ENCODE data around the gene FIG4.

GRCh38 chr6:109834131-109834530 lies 143.0 kb downstream of the FIG4 start:
- no peak for TF ChIP-seq CTCF (IDR thresholded peaks at IDR 0.05; ENCODE audit: low read depth, low read length, poor library complexity, severe bottlenecking)
- TF ChIP-seq EZH2phosphoT487 (IDR thresholded peaks at IDR 0.05; ENCODE audit: borderline replicate concordance, low read length) = no peak
